Keratinocyte (primary cell): Measurements from ENCODE around the gene DLGAP1.

ENCODE experiments used
- EZH2 ChIP-seq: IDR thresholded peaks from one replicate; pipeline ENCODE4 v1.6.1; 2012; ENCODE audit warnings: inconsistent platforms, mild to moderate bottlenecking, low read length, moderate library complexity
- TF ChIP-seq, protein P1 (sequence below), 3 experiments: IDR thresholded peaks in 1 of 3; conservative IDR thresholded peaks in 1 of 3; optimal IDR thresholded peaks in 1 of 3; 2 replicates in 2 of 3; 3 replicates in 1 of 3; pipeline versions ENCODE3 to v1.5.1; 2011; ENCODE audit warnings: low read length in 3 of 3, mild to moderate bottlenecking in 3 of 3, moderate library complexity in 2 of 3, control low read depth in 1 of 3, inconsistent platforms in 1 of 3; ENCODE audit not compliant: insufficient read depth in 2 of 3; ENCODE audit errors: extremely low read depth in 1 of 3

GRCh38 chr18:3623769-3624545, 831.1 kb downstream of the DLGAP1 start:
- TF ChIP-seq, protein P1, sequence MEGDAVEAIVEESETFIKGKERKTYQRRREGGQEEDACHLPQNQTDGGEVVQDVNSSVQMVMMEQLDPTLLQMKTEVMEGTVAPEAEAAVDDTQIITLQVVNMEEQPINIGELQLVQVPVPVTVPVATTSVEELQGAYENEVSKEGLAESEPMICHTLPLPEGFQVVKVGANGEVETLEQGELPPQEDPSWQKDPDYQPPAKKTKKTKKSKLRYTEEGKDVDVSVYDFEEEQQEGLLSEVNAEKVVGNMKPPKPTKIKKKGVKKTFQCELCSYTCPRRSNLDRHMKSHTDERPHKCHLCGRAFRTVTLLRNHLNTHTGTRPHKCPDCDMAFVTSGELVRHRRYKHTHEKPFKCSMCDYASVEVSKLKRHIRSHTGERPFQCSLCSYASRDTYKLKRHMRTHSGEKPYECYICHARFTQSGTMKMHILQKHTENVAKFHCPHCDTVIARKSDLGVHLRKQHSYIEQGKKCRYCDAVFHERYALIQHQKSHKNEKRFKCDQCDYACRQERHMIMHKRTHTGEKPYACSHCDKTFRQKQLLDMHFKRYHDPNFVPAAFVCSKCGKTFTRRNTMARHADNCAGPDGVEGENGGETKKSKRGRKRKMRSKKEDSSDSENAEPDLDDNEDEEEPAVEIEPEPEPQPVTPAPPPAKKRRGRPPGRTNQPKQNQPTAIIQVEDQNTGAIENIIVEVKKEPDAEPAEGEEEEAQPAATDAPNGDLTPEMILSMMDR (optimal IDR thresholded peaks at IDR 0.05 in 1 of 3, IDR thresholded peaks at IDR 0.05 in 1 of 3, conservative IDR thresholded peaks at IDR 0.05 in 1 of 3; ENCODE audit: extremely low read depth in 1 of 3, insufficient read depth in 2 of 3, low read length in 3 of 3), result no peak
- no peak for TF ChIP-seq EZH2
